Measurements from ENCODE around the gene ASNS. TPM values are rescaled to one million over a fixed set of nuclear protein-coding genes. Genes with fewer than 3 reads are reported as not detected.

The ASNS gene
- total RNA-seq, 1 donor from 2014 or later: 161 TPM

- no peaks in the 10 kb centered on the region for H3K27me3 ChIP-seq (ENCODE audit: control insufficient read depth, insufficient read depth, low read length)
- H3K4me3 ChIP-seq (ENCODE audit: low read depth, low read length): peak overlapping the region; percentile 95
- H3K36me3 ChIP-seq (ENCODE audit: control insufficient read depth, insufficient read depth, low read length): peaks cover 12% of the 10 kb centered on the region
- DNase-seq (ENCODE audit: low read depth): peak; percentile 7
- TF ChIP-seq CTCF (IDR thresholded peaks at IDR 0.05; ENCODE audit: insufficient read depth, low read length, severe bottlenecking): no peak
- FAIRE-seq: no peak
Measured at GRCh38 chr7:97871659-97872024, 566 bp downstream of the ASNS start.

DNA sequence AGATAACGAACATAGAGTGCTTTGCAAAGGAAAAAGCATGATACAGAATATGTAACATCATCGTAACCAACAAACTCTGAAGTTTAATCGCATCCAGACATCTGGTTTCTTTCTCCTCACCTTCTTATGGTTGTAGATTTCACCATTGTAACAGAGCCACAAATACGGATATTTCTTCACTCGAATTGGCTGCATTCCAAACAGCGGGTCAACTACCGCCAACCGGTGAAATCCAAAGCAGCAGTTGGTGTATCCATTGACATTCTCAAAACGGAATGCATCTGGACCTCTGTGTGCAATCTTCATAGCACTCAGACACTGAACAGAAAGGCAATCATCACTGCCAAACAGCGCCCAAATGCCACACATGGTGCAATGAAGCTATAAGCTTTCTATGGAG is 3.4 kb downstream of the ASNS start:
- H3K36me3 ChIP-seq (ENCODE audit: control insufficient read depth, insufficient read depth, low read length): peaks cover 16% of the 10 kb centered on the region
- H3K4me3 ChIP-seq (ENCODE audit: low read depth, low read length): no peak overlapping the region
- no peaks in the 10 kb centered on the region for H3K27me3 ChIP-seq (ENCODE audit: control insufficient read depth, insufficient read depth, low read length)
- DNase-seq (ENCODE audit: low read depth) (no peak), FAIRE-seq (no peak)
- no peak for TF ChIP-seq CTCF (IDR thresholded peaks at IDR 0.05; ENCODE audit: insufficient read depth, low read length, severe bottlenecking)

DNA sequence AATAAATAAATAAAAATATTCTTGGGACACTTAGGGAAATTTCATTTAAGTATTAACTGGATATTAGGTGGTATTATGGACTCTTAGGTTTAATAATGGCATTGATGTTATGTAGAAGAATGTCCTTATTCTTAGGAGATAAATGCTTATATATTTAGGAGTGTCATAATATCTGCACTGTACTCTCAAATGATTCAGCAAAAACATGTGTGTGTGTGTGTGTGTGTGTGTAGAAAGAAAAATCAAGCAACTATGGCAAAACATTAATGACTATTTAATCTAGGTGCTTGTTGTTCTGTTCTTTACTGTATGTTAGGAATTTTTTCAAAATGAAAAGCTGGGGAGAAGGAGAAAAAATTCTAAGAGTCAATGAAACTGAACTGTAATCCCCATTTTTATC is 3.9 kb downstream of the ASNS start:
- no peak for TF ChIP-seq CTCF (IDR thresholded peaks at IDR 0.05; ENCODE audit: insufficient read depth, low read length, severe bottlenecking)
- Histone ChIP-seq H3K36me3 (ENCODE audit: control insufficient read depth, insufficient read depth, low read length) (peaks cover 19% of the 10 kb centered on the region), H3K27me3 (ENCODE audit: control insufficient read depth, insufficient read depth, low read length) (no peaks in the 10 kb centered on the region), H3K4me3 (ENCODE audit: low read depth, low read length) (no peak overlapping the region)
- DNase-seq (ENCODE audit: low read depth) (no peak), FAIRE-seq (no peak)

DNA sequence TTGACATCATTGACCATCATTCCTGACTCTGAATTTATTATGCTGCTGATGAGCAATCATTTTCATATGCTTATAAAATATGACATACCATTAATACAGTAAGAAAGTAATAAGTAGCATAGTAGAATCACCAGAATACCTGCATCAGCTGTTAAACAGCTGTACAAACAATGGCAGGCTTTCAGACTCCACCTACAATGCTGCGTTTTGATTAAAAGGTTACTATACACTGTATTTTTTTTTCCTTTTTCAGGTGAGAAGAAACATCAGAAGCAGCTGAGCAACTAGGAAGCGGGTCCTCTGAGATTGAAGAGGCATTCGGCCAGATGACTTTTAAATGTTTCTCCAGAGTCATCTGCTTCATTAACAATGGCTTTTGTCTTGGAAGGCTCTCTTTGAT is 7.1 kb downstream of the ASNS start:
- no peak for FAIRE-seq
- H3K36me3 ChIP-seq (ENCODE audit: control insufficient read depth, insufficient read depth, low read length): peaks cover 22% of the 10 kb centered on the region
- no peak for TF ChIP-seq CTCF (IDR thresholded peaks at IDR 0.05; ENCODE audit: insufficient read depth, low read length, severe bottlenecking)
- H3K4me3 ChIP-seq (ENCODE audit: low read depth, low read length): no peak overlapping the region
- no peak for DNase-seq (ENCODE audit: low read depth)
- H3K27me3 ChIP-seq (ENCODE audit: control insufficient read depth, insufficient read depth, low read length): no peaks in the 10 kb centered on the region

DNA sequence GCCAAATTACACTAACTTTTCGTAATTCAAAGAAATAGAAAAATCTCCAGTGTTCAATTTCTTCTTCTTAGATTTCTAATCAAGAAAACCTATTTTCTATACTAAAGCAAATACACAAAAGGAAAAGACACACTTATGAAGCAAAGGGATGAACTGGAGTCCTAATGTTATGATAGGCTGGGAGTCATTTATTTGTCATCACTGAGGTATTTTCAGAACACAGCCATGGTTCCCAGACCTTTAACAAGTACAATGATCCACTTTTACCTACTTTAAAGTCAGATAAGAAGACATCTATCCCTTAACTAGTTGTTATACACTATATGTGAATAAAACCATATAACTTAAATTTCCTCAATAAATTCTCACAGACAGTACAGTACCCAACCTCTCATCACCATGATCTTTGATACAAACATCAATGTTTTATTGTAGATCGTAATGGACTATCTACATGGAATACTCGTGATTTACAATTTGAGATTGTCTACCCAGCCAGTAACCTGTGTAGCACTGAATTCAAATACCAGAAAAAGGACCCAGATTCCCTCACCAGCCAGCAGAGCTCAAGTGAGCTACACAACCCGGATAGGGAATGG is 12.5 kb downstream of the ASNS start:
- Histone ChIP-seq H3K27me3 (ENCODE audit: control insufficient read depth, insufficient read depth, low read length) (no peaks in the 10 kb centered on the region), H3K36me3 (ENCODE audit: control insufficient read depth, insufficient read depth, low read length) (peaks cover 22% of the 10 kb centered on the region), H3K4me3 (ENCODE audit: low read depth, low read length) (no peak overlapping the region)
- DNase-seq (ENCODE audit: low read depth): peak; percentile 5
- no peak for FAIRE-seq
- no peak for TF ChIP-seq CTCF (IDR thresholded peaks at IDR 0.05; ENCODE audit: insufficient read depth, low read length, severe bottlenecking)

- Histone ChIP-seq H3K27me3 (ENCODE audit: control insufficient read depth, insufficient read depth, low read length) (no peaks in the 10 kb centered on the region), H3K4me3 (ENCODE audit: low read depth, low read length) (no peak overlapping the region), H3K36me3 (ENCODE audit: control insufficient read depth, insufficient read depth, low read length) (peaks cover 22% of the 10 kb centered on the region)
- no peak for DNase-seq (ENCODE audit: low read depth)
- no peak for FAIRE-seq
- no peak for TF ChIP-seq CTCF (IDR thresholded peaks at IDR 0.05; ENCODE audit: insufficient read depth, low read length, severe bottlenecking)
Measured at GRCh38 chr7:97858221-97858620, 14.0 kb downstream of the ASNS start.

Data from bronchial epithelial cell (primary cell).